Skeletal muscle tissue (tissue), 4 donors: ENCODE data around the gene CFD. TPM values are rescaled to one million over a fixed set of nuclear protein-coding genes. Genes with fewer than 3 reads are reported as not detected.

Experiments
- H3K27ac ChIP-seq: one replicate; pipeline ENCODE4 v1.7.0; 2013; ENCODE audit warnings: mild to moderate bottlenecking, low read depth, low read length, inconsistent platforms
- H3K27me3 ChIP-seq, 3 donors: one replicate each; pipeline ENCODE4 v1.7.0; 2013; ENCODE audit warnings: low read length in 3 of 3; ENCODE audit not compliant: control insufficient read depth in 3 of 3, insufficient read depth in 3 of 3
- H3K36me3 ChIP-seq, 3 donors: one replicate each; pipeline ENCODE4 v1.7.0; 2013; ENCODE audit warnings: low read length in 3 of 3; ENCODE audit not compliant: control insufficient read depth in 3 of 3, insufficient read depth in 3 of 3
- H3K4me1 ChIP-seq, 3 donors: one replicate each; pipeline ENCODE4 v1.7.0; 2013; ENCODE audit warnings: low read length in 3 of 3, mild to moderate bottlenecking in 3 of 3; ENCODE audit not compliant: control insufficient read depth in 3 of 3, insufficient read depth in 3 of 3
- H3K4me3 ChIP-seq, 3 donors: one replicate each; pipeline ENCODE4 v1.7.0; 2013; ENCODE audit warnings: low read length in 3 of 3
- H3K9ac ChIP-seq, 3 donors: one replicate each; pipeline ENCODE4 v1.7.0; 2013; ENCODE audit warnings: low read length in 3 of 3, mild to moderate bottlenecking in 3 of 3, moderate library complexity in 2 of 3, low read depth in 1 of 3
- H3K9me3 ChIP-seq, 3 donors: one replicate each; pipeline ENCODE4 v1.7.0; 2013; ENCODE audit warnings: low read length in 3 of 3; ENCODE audit not compliant: control insufficient read depth in 3 of 3
- total RNA-seq: library from RNA; depleted of rRNA; stranded (reverse); fragments of >200 nt; gene quantifications from one replicate; pipeline ENCODE4 v1.2.3, GENCODE V29; 2014
- donor health status: Osteomylitis.

CFD gene
- total RNA-seq, 1 donor from 2014 or later, result 33.4 TPM

- H3K27ac ChIP-seq, result no peak overlapping the region
- no peaks in the 10 kb centered on the region for H3K4me1 ChIP-seq
- H3K27me3 ChIP-seq, result no peaks in the 10 kb centered on the region
- no peak overlapping the region for H3K4me3 ChIP-seq
- no peak overlapping the region for H3K9ac ChIP-seq
- peaks cover 48 to 51% (median 50%) of the 10 kb centered on the region in 3 donors for H3K36me3 ChIP-seq
- no peaks in the 10 kb centered on the region for H3K9me3 ChIP-seq
Measured at GRCh38 chr19:881385-882071, 22.1 kb downstream of the CFD start.

GRCh38 chr19:882871-883497 is 23.5 kb downstream of the CFD start:
- Histone ChIP-seq H3K9me3 (no peaks in the 10 kb centered on the region), H3K27me3 (no peaks in the 10 kb centered on the region), H3K36me3 (peaks cover 49 to 54% (median 53%) of the 10 kb centered on the region in 3 donors), H3K4me3 (no peak overlapping the region), H3K27ac (no peak overlapping the region), H3K4me1 (no peaks in the 10 kb centered on the region), H3K9ac (no peak overlapping the region)

GRCh38 chr19:883661-884211 is 24.3 kb downstream of the CFD start:
- no peak overlapping the region for H3K9ac ChIP-seq
- no peaks in the 10 kb centered on the region for H3K9me3 ChIP-seq
- H3K27me3 ChIP-seq, result no peaks in the 10 kb centered on the region
- peaks cover 49 to 57% (median 56%) of the 10 kb centered on the region in 3 donors for H3K36me3 ChIP-seq
- no peaks in the 10 kb centered on the region for H3K4me1 ChIP-seq
- H3K27ac ChIP-seq, result no peak overlapping the region
- H3K4me3 ChIP-seq, result no peak overlapping the region

GRCh38 chr19:884420-885211 is 25.2 kb downstream of the CFD start:
- H3K27ac ChIP-seq, result no peak overlapping the region
- H3K4me1 ChIP-seq, result no peaks in the 10 kb centered on the region
- H3K4me3 ChIP-seq, result no peak overlapping the region
- no peak overlapping the region for H3K9ac ChIP-seq
- peaks cover 54 to 62% (median 61%) of the 10 kb centered on the region in 3 donors for H3K36me3 ChIP-seq
- no peaks in the 10 kb centered on the region for H3K9me3 ChIP-seq
- no peaks in the 10 kb centered on the region for H3K27me3 ChIP-seq

GRCh38 chr19:885536-886224 is 26.2 kb downstream of the CFD start:
- Histone ChIP-seq H3K27me3 (no peaks in the 10 kb centered on the region), H3K4me3 (no peak overlapping the region), H3K9me3 (no peaks in the 10 kb centered on the region), H3K27ac (no peak overlapping the region), H3K36me3 (peaks cover 61 to 73% (median 69%) of the 10 kb centered on the region in 3 donors), H3K4me1 (peaks cover 0 to 1% (median 0%) of the 10 kb centered on the region in 3 donors), H3K9ac (no peak overlapping the region)

GRCh38 chr19:887072-887471 is 27.6 kb downstream of the CFD start:
- Histone ChIP-seq H3K9ac (no peak overlapping the region), H3K27ac (no peak overlapping the region), H3K4me1 (peaks cover 3 to 14% (median 3%) of the 10 kb centered on the region in 3 donors), H3K27me3 (no peaks in the 10 kb centered on the region), H3K9me3 (no peaks in the 10 kb centered on the region), H3K4me3 (no peak overlapping the region), H3K36me3 (peaks cover 51 to 65% (median 58%) of the 10 kb centered on the region in 3 donors)

- no peak overlapping the region for H3K4me3 ChIP-seq
- H3K27me3 ChIP-seq, result no peaks in the 10 kb centered on the region
- H3K36me3 ChIP-seq, result peaks cover 46 to 60% (median 54%) of the 10 kb centered on the region in 3 donors
Measured at GRCh38 chr19:887599-887998, 28.1 kb downstream of the CFD start.

GRCh38 chr19:888581-889385 is 29.3 kb downstream of the CFD start:
- H3K27ac ChIP-seq, result no peak overlapping the region
- no peaks in the 10 kb centered on the region for H3K9me3 ChIP-seq
- peaks cover 5 to 16% (median 6%) of the 10 kb centered on the region in 3 donors for H3K4me1 ChIP-seq
- no peak overlapping the region for H3K9ac ChIP-seq
- peaks cover 38 to 50% (median 42%) of the 10 kb centered on the region in 3 donors for H3K36me3 ChIP-seq
- no peaks in the 10 kb centered on the region for H3K27me3 ChIP-seq
- no peak overlapping the region for H3K4me3 ChIP-seq

More at GRCh38 chr19:887599-887998, 28.1 kb downstream of the CFD start:
- H3K4me1 ChIP-seq, result peaks cover 5 to 16% (median 6%) of the 10 kb centered on the region in 3 donors
- no peak overlapping the region for H3K27ac ChIP-seq
- H3K9ac ChIP-seq, result no peak overlapping the region
- H3K9me3 ChIP-seq, result no peaks in the 10 kb centered on the region
